Activated T-helper 2 cell treated with anti-CD3 and anti-CD28 coated beads, Interferon-gamma antibody, Interleukin-2, Interleukin-4, amounts not matched to agents 10 μg/mL and 5 μg/mL and 100 μg/mL, durations not matched to agents 14 hours and 24 hours and 36 hours (primary cell): ENCODE results near the gene ZNF474. TPM values are rescaled to one million over a fixed set of nuclear protein-coding genes. Genes with fewer than 3 reads are reported as not detected.

Source experiments
- DNase-seq: peaks from one replicate; pipeline ENCODE4 v3.0.0; 2021; ENCODE audit warnings: low spot score
- H3K27ac Mint-ChIP-seq: one replicate; pipeline ENCODE4 v1.8.0; 2021; ENCODE audit warnings: mixed read lengths
- H3K27me3 Mint-ChIP-seq: one replicate; pipeline ENCODE4 v1.8.0; 2021; ENCODE audit warnings: low read depth, mixed read lengths
- H3K36me3 Mint-ChIP-seq: one replicate; pipeline ENCODE4 v1.8.0; 2021; ENCODE audit warnings: low read depth, mixed read lengths
- H3K4me1 Mint-ChIP-seq: one replicate; pipeline ENCODE4 v1.8.0; 2021; ENCODE audit warnings: low read depth, mixed read lengths
- H3K4me3 Mint-ChIP-seq: one replicate; pipeline ENCODE4 v1.8.0; 2021; ENCODE audit warnings: low read depth, mild to moderate bottlenecking, moderate library complexity, mixed read lengths
- H3K9me3 Mint-ChIP-seq: one replicate; pipeline ENCODE4 v1.8.0; 2021; ENCODE audit warnings: mixed read lengths
- intact Hi-C: fragments of 100-400 bp; cut with micrococcal nuclease; formaldehyde crosslinking; loops from one replicate; pipeline ENCODE4 v1.15.1; 2023
- total RNA-seq: library from RNA; stranded (reverse); gene quantifications from 2 replicates; pipeline ENCODE4 v1.2.3, GENCODE V29; 2022

ZNF474 gene
- total RNA-seq, 1 donor from 2014 or later = not detected

GRCh38 chr5:122121479-122122465, 7.6 kb upstream of the ZNF474 start:
- no peak for DNase-seq
- Mint-ChIP-seq H3K27me3 (peaks cover 1% of the 10 kb centered on the region), H3K36me3 (no peaks in the 10 kb centered on the region), H3K4me1 (peaks cover 2% of the 10 kb centered on the region), H3K4me3 (no peak overlapping the region), H3K9me3 (no peaks in the 10 kb centered on the region), H3K27ac (no peak overlapping the region)
- intact Hi-C loops = no loop called here

- DNase-seq = no peak
- intact Hi-C loops = no loop called here
- Mint-ChIP-seq H3K27ac (no peak overlapping the region), H3K4me1 (peaks cover 2% of the 10 kb centered on the region), H3K4me3 (no peak overlapping the region), H3K36me3 (no peaks in the 10 kb centered on the region), H3K9me3 (no peaks in the 10 kb centered on the region), H3K27me3 (no peaks in the 10 kb centered on the region)
Observed at GRCh38 chr5:122124766-122125165, 4.6 kb upstream of the ZNF474 start.

- Mint-ChIP-seq H3K4me3 (no peak overlapping the region), H3K27me3 (no peaks in the 10 kb centered on the region)
Observed at GRCh38 chr5:122126177-122126755, 3.1 kb upstream of the ZNF474 start.

GRCh38 chr5:122126756-122127321, 2.5 kb upstream of the ZNF474 start:
- H3K27ac Mint-ChIP-seq = no peak overlapping the region
- no peaks in the 10 kb centered on the region for H3K27me3 Mint-ChIP-seq
- DNase-seq = no peak
- intact Hi-C loops = no loop called here
- H3K36me3 Mint-ChIP-seq = no peaks in the 10 kb centered on the region
- no peak overlapping the region for H3K4me3 Mint-ChIP-seq
- no peaks in the 10 kb centered on the region for H3K9me3 Mint-ChIP-seq
- no peaks in the 10 kb centered on the region for H3K4me1 Mint-ChIP-seq

More at GRCh38 chr5:122126177-122126755, 3.1 kb upstream of the ZNF474 start:
- H3K27ac Mint-ChIP-seq = no peak overlapping the region
- no peak for DNase-seq
- H3K4me1 Mint-ChIP-seq = no peaks in the 10 kb centered on the region
- intact Hi-C loops = no loop called here
- H3K9me3 Mint-ChIP-seq = no peaks in the 10 kb centered on the region
- H3K36me3 Mint-ChIP-seq = no peaks in the 10 kb centered on the region

GRCh38 chr5:122130152-122130551, 806 bp downstream of the ZNF474 start:
- Mint-ChIP-seq H3K4me3 (no peak overlapping the region), H3K36me3 (no peaks in the 10 kb centered on the region), H3K27ac (no peak overlapping the region), H3K9me3 (no peaks in the 10 kb centered on the region), H3K4me1 (no peaks in the 10 kb centered on the region), H3K27me3 (no peaks in the 10 kb centered on the region)
- no peak for DNase-seq
- intact Hi-C loops = no loop called here

- H3K4me3 Mint-ChIP-seq = no peak overlapping the region
- no peaks in the 10 kb centered on the region for H3K9me3 Mint-ChIP-seq
- intact Hi-C loops = no loop called here
- no peak overlapping the region for H3K27ac Mint-ChIP-seq
- H3K4me1 Mint-ChIP-seq = peaks cover 9% of the 10 kb centered on the region
- no peak for DNase-seq
- peaks cover 2% of the 10 kb centered on the region for H3K27me3 Mint-ChIP-seq
- no peaks in the 10 kb centered on the region for H3K36me3 Mint-ChIP-seq
Observed at GRCh38 chr5:122137702-122138101, 8.4 kb downstream of the ZNF474 start.

GRCh38 chr5:122138356-122138755, 9.0 kb downstream of the ZNF474 start:
- peaks cover 2% of the 10 kb centered on the region for H3K27me3 Mint-ChIP-seq
- no peak overlapping the region for H3K4me3 Mint-ChIP-seq
- H3K27ac Mint-ChIP-seq = no peak overlapping the region
- H3K4me1 Mint-ChIP-seq = peaks cover 9% of the 10 kb centered on the region
- H3K36me3 Mint-ChIP-seq = no peaks in the 10 kb centered on the region
- intact Hi-C loops = no loop called here
- DNase-seq = no peak
- no peaks in the 10 kb centered on the region for H3K9me3 Mint-ChIP-seq

GRCh38 chr5:122140900-122141299, 11.6 kb downstream of the ZNF474 start:
- Mint-ChIP-seq H3K4me3 (no peak overlapping the region), H3K27ac (no peak overlapping the region), H3K27me3 (peaks cover 2% of the 10 kb centered on the region), H3K4me1 (peaks cover 9% of the 10 kb centered on the region), H3K9me3 (no peaks in the 10 kb centered on the region), H3K36me3 (no peaks in the 10 kb centered on the region)
- no peak for DNase-seq
- intact Hi-C loops = no loop called here

- Mint-ChIP-seq H3K27ac (no peak overlapping the region), H3K36me3 (no peaks in the 10 kb centered on the region), H3K4me1 (peaks cover 9% of the 10 kb centered on the region), H3K4me3 (no peak overlapping the region), H3K27me3 (peaks cover 2% of the 10 kb centered on the region), H3K9me3 (no peaks in the 10 kb centered on the region)
- no peak for DNase-seq
- intact Hi-C loops = no loop called here
Observed at GRCh38 chr5:122141751-122142150, 12.4 kb downstream of the ZNF474 start.

GRCh38 chr5:122142480-122143164, 13.3 kb downstream of the ZNF474 start:
- intact Hi-C loops = no loop called here
- DNase-seq = no peak
- Mint-ChIP-seq H3K27me3 (no peaks in the 10 kb centered on the region), H3K9me3 (no peaks in the 10 kb centered on the region), H3K36me3 (no peaks in the 10 kb centered on the region), H3K4me3 (no peak overlapping the region), H3K4me1 (peaks cover 4% of the 10 kb centered on the region), H3K27ac (no peak overlapping the region)

- Mint-ChIP-seq H3K36me3 (no peaks in the 10 kb centered on the region), H3K9me3 (no peaks in the 10 kb centered on the region)
Observed at GRCh38 chr5:122144236-122144635, 14.9 kb downstream of the ZNF474 start.

GRCh38 chr5:122145906-122146305, 16.6 kb downstream of the ZNF474 start:
- Mint-ChIP-seq H3K4me1 (peaks cover 7% of the 10 kb centered on the region), H3K27me3 (no peaks in the 10 kb centered on the region), H3K9me3 (no peaks in the 10 kb centered on the region), H3K27ac (no peak overlapping the region), H3K4me3 (no peak overlapping the region), H3K36me3 (no peaks in the 10 kb centered on the region)
- intact Hi-C loops = loop anchor here (5.0 kb wide), 1 partner anchor 36 kb away; no protein-coding TSS in a partner anchor
- no peak for DNase-seq

More at GRCh38 chr5:122144236-122144635, 14.9 kb downstream of the ZNF474 start:
- Mint-ChIP-seq H3K27me3 (no peaks in the 10 kb centered on the region), H3K27ac (no peak overlapping the region), H3K4me1 (peaks cover 5% of the 10 kb centered on the region), H3K4me3 (no peak overlapping the region)
- DNase-seq = no peak
- intact Hi-C loops = no loop called here
